ENCODE measurements around the gene DIAPH2.

The DIAPH2 gene

DNA sequence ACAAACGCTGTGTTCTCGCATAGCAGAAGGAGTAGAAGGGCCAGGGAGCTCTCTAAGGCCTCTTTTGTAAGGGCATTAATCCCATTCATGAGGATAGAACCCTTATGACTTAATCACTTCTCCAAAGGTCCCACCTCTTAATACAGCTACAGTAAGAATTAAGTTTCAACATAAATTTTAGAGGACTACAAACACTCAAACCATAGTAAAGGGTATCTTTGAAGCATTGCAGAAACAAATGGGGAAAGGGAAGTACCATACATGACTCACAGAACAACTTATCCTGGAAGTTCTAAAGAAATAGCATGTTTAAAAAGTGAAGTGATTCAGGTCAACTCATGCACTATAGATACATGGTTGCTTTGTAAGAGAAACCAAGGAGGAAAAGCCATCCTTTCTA is 879.9 kb downstream of the DIAPH2 start (continued):
- no peak for TF ChIP-seq GLI2 (tag by site-specific recombination; IDR thresholded peaks at IDR 0.05; ENCODE audit: borderline replicate concordance, low read depth)
- TF ChIP-seq ZNF596 (tag by site-specific recombination; IDR thresholded peaks at IDR 0.05): no peak
- TF ChIP-seq KLF10 (tag by site-specific recombination; IDR thresholded peaks at IDR 0.05): no peak
- TF ChIP-seq TCF7L2 (IDR thresholded peaks at IDR 0.05; ENCODE audit: borderline replicate concordance, low read depth, low read length): no peak
- TF ChIP-seq ZNF501 (tag by site-specific recombination; IDR thresholded peaks at IDR 0.05): no peak
- TF ChIP-seq ZNF677 (tag by site-specific recombination; IDR thresholded peaks at IDR 0.05): no peak

DNA sequence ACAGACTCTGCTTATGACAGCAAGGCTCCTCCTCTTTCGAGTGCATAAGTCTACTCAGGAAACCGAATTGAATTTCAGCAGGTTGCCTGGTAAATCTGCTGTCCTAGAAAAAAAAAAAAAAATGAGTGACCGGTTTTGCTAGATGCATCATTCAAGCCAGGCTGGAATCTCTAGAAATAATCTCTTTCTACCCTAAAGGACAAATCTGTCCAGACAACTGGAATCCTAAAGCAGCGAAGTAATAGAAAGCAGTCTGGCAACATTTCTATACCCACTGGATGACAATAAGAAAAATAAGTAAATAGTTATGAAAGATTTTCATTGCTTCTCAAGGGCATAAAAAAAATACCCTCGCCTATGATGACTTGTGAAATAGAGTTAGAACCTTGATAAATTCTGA is 902.5 kb downstream of the DIAPH2 start:
- Histone ChIP-seq H3K36me3 (ENCODE audit: control insufficient read depth in 2 of 2, insufficient read depth in 1 of 2, low read length in 2 of 2) (no peaks in the 10 kb centered on the region), H3K4me1 (ENCODE audit: control insufficient read depth, insufficient read depth, low read length) (no peaks in the 10 kb centered on the region), H3K27ac (ENCODE audit: extremely low read depth, low read depth, low read length) (no peak overlapping the region), H3K4me3 (ENCODE audit: low read depth, low read length) (no peak overlapping the region), H3K9me3 (ENCODE audit: control insufficient read depth, insufficient read depth, low read depth, low read length) (no peaks in the 10 kb centered on the region; the same call in 1 of the 2 replicates)
- CTCF ChIA-PET: no interaction called here
- no peak for TF ChIP-seq ZNF664 (tag by site-specific recombination; IDR thresholded peaks at IDR 0.05)
- TF ChIP-seq, protein P1, sequence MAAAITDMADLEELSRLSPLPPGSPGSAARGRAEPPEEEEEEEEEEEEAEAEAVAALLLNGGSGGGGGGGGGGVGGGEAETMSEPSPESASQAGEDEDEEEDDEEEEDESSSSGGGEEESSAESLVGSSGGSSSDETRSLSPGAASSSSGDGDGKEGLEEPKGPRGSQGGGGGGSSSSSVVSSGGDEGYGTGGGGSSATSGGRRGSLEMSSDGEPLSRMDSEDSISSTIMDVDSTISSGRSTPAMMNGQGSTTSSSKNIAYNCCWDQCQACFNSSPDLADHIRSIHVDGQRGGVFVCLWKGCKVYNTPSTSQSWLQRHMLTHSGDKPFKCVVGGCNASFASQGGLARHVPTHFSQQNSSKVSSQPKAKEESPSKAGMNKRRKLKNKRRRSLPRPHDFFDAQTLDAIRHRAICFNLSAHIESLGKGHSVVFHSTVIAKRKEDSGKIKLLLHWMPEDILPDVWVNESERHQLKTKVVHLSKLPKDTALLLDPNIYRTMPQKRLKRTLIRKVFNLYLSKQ (tag by site-specific recombination; IDR thresholded peaks at IDR 0.05; ENCODE audit: borderline replicate concordance): no peak
- TF ChIP-seq, protein P2, sequence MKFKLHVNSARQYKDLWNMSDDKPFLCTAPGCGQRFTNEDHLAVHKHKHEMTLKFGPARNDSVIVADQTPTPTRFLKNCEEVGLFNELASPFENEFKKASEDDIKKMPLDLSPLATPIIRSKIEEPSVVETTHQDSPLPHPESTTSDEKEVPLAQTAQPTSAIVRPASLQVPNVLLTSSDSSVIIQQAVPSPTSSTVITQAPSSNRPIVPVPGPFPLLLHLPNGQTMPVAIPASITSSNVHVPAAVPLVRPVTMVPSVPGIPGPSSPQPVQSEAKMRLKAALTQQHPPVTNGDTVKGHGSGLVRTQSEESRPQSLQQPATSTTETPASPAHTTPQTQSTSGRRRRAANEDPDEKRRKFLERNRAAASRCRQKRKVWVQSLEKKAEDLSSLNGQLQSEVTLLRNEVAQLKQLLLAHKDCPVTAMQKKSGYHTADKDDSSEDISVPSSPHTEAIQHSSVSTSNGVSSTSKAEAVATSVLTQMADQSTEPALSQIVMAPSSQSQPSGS (tag by site-specific recombination; IDR thresholded peaks at IDR 0.05; ENCODE audit: low read depth): no peak
- TF ChIP-seq, protein P3, sequence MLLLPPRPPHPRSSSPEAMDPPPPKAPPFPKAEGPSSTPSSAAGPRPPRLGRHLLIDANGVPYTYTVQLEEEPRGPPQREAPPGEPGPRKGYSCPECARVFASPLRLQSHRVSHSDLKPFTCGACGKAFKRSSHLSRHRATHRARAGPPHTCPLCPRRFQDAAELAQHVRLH (tag by site-specific recombination; IDR thresholded peaks at IDR 0.05): no peak
- TF ChIP-seq ZNF670 (tag by site-specific recombination; IDR thresholded peaks at IDR 0.05; ENCODE audit: low read depth): no peak
- no peak for TF ChIP-seq ZSCAN23 (tag by site-specific recombination; IDR thresholded peaks at IDR 0.05)
- no peak for TF ChIP-seq IKZF3 (tag by site-specific recombination; IDR thresholded peaks at IDR 0.05)
- TF ChIP-seq GFI1B (tag by site-specific recombination; IDR thresholded peaks at IDR 0.05): no peak
- no peak for TF ChIP-seq GLI4 (tag by site-specific recombination; IDR thresholded peaks at IDR 0.05)
- TF ChIP-seq ZNF747 (tag by site-specific recombination; IDR thresholded peaks at IDR 0.05): no peak
- TF ChIP-seq ZBTB1 (tag by site-specific recombination; IDR thresholded peaks at IDR 0.05): no peak
- TF ChIP-seq ZSCAN16 (tag by site-specific recombination; IDR thresholded peaks at IDR 0.05): no peak
- TF ChIP-seq KLF9 (tag by site-specific recombination; IDR thresholded peaks at IDR 0.05; ENCODE audit: low read depth): no peak
- POLR2A ChIA-PET: no interaction called here

DNA sequence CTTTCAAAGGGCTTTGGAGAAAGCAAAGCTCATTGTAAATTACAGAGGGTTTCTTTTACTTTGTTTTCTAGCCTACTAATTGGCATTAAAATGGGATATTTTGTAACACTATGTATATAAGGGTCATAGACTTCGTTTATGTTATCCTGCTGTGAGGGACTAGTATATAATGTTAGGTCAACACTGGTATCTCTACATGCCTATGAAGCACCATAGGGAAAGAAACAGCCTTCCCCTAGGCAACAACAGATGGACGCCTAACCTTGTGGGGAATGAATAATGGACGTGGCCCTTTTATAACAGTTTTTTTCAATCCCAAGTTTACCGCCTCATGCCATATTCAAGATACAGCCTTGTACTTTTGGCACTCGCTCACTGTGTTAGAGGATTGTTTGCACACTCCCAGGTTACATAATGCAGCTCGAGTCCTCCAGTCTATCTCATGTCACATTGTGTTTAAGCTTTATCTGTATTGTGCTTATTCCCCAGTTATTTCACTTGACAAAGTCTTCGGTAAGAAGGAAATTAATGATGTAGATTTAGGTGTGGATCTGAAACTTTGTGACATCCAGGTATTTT is 910.1 kb downstream of the DIAPH2 start:
- H3K9me3 ChIP-seq (ENCODE audit: control insufficient read depth, insufficient read depth, low read depth, low read length): no peaks in the 10 kb centered on the region
- no peak for TF ChIP-seq ZNF626 (tag by site-specific recombination; IDR thresholded peaks at IDR 0.05)
- no peak for TF ChIP-seq ZNF664 (tag by site-specific recombination; IDR thresholded peaks at IDR 0.05)
- TF ChIP-seq, protein P4, sequence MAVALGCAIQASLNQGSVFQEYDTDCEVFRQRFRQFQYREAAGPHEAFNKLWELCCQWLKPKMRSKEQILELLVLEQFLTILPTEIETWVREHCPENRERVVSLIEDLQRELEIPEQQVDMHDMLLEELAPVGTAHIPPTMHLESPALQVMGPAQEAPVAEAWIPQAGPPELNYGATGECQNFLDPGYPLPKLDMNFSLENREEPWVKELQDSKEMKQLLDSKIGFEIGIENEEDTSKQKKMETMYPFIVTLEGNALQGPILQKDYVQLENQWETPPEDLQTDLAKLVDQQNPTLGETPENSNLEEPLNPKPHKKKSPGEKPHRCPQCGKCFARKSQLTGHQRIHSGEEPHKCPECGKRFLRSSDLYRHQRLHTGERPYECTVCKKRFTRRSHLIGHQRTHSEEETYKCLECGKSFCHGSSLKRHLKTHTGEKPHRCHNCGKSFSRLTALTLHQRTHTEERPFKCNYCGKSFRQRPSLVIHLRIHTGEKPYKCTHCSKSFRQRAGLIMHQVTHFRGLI (tag by site-specific recombination; IDR thresholded peaks at IDR 0.05): no peak
- TF ChIP-seq KLF10 (tag by site-specific recombination; IDR thresholded peaks at IDR 0.05): no peak
- no peak for TF ChIP-seq SP7 (tag by site-specific recombination; IDR thresholded peaks at IDR 0.05)
- TF ChIP-seq, protein P5, sequence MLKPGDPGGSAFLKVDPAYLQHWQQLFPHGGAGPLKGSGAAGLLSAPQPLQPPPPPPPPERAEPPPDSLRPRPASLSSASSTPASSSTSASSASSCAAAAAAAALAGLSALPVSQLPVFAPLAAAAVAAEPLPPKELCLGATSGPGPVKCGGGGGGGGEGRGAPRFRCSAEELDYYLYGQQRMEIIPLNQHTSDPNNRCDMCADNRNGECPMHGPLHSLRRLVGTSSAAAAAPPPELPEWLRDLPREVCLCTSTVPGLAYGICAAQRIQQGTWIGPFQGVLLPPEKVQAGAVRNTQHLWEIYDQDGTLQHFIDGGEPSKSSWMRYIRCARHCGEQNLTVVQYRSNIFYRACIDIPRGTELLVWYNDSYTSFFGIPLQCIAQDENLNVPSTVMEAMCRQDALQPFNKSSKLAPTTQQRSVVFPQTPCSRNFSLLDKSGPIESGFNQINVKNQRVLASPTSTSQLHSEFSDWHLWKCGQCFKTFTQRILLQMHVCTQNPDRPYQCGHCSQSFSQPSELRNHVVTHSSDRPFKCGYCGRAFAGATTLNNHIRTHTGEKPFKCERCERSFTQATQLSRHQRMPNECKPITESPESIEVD (tag by site-specific recombination; IDR thresholded peaks at IDR 0.05): 0 out of 2 replicates have a peak, but pooled peaks have one; percentile 14
- TF ChIP-seq FEZF1 (tag by site-specific recombination; IDR thresholded peaks at IDR 0.05): peak; percentile 22; the same call in 1 of the 2 replicates
- TF ChIP-seq, protein P6, sequence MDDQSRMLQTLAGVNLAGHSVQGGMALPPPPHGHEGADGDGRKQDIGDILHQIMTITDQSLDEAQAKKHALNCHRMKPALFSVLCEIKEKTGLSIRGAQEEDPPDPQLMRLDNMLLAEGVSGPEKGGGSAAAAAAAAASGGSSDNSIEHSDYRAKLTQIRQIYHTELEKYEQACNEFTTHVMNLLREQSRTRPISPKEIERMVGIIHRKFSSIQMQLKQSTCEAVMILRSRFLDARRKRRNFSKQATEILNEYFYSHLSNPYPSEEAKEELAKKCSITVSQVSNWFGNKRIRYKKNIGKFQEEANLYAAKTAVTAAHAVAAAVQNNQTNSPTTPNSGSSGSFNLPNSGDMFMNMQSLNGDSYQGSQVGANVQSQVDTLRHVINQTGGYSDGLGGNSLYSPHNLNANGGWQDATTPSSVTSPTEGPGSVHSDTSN (CRISPR knock-in tag; IDR thresholded peaks at IDR 0.05): no peak
- no peak overlapping the region for H3K4me3 ChIP-seq (ENCODE audit: low read depth, low read length)
- H3K27ac ChIP-seq (ENCODE audit: extremely low read depth, low read depth, low read length): no peak overlapping the region
- H3K36me3 ChIP-seq (ENCODE audit: control insufficient read depth in 2 of 2, insufficient read depth in 1 of 2, low read length in 2 of 2): no peaks in the 10 kb centered on the region
- H3K4me1 ChIP-seq (ENCODE audit: control insufficient read depth, insufficient read depth, low read length): no peaks in the 10 kb centered on the region
- POLR2A ChIA-PET: interaction anchor here (0.6 kb wide), 1 partner anchor 27 kb away, joined by 5 read pairs; no protein-coding TSS in a partner anchor
- CTCF ChIA-PET: interaction anchor here (0.5 kb wide), 1 partner anchor 412 kb away, joined by 3 read pairs; no protein-coding TSS in a partner anchor

Data from HEK293 (cell line).